AG08395 (cell line): ENCODE data around the gene DLG2.

Source experiments
- DNase-seq: peaks from one replicate; pipeline ENCODE4 v3.0.0; 2012; ENCODE audit warnings: mixed read lengths, low spot score

Gene DLG2

GRCh38 chr11:84212468-84213390 lies 1414.4 kb downstream of the DLG2 start:
- no peak for DNase-seq

- DNase-seq, result no peak
Observed at GRCh38 chr11:84211896-84212295, 1415.2 kb downstream of the DLG2 start.

DNA sequence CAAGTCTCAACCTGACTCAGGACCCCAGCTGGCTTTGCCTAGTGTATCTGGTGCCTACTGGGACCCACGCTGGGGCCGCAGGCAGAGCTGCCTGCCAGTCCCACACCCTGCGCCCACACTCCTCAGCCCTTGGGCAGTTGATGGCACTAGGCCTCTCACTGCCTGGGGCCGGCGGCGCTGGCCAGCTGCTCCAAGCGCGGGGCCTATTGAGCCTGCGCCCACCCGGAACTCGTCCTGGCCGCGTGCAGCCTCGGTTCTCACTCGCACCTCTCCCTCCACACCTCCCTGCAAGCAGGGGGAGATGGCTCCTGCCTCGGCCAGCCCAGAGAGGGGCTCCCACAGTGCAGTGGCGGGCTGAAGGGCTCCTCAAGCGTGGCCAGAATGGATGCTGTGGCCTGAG lies 1432.4 kb downstream of the DLG2 start:
- no peak for DNase-seq

- no peak for DNase-seq
Observed at GRCh38 chr11:84193706-84194105, 1433.4 kb downstream of the DLG2 start.

DNA sequence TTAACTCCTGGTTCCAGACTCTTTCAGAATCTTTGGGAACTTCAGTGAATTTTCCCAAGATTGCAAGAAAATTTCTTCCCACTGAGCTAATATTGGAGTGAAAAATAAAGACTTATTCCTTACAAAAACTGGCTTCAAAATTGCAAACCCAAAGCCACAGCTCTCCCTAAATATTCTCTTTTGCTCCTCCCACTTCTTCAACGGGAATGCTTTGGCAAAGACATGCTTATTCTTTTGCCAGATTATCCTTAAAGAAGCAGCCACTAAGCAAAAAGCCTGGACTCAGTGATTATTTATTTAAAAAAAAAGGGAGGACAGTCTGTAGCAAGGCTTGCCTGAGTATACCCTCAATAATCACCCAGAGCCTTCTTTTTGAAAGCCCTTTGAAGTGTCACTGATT lies 1438.6 kb downstream of the DLG2 start:
- no peak for DNase-seq

DNA sequence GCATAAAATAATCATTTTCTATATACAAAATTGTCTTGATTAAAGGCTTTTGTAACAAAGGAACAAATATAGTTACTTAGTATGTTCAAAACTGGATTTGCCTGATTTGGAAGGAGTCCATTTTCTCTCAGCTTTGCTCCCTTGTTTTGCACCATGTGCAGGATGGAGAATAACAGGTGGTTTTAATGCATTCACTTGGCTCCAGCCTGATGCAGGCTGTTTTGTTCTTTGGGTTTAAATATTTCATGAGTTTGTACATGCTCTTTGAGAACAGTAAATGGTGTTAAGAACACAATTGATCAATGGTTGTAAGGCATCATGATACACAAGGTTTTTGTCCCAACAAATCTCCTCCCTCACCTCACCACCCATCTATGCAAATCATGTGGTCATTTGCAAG lies 1454.1 kb downstream of the DLG2 start:
- no peak for DNase-seq

DNA sequence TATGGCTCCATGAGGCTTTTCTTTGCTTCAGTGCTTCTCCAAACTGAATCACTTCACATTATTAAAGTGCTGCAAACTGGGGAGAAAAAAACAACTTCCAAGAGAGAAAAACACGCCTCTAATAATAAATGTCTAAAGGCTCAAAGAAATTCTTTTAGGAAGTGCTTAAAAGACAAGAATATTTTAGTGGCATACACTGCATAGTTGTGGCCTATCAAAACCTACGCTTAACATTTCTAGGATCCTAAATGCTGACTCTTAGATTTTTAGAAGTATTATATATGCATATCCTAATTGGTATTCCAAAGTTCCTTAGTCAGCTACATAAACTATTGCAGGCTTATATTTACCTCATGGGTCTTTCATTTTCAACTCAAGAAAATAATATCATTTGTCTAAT lies 1462.0 kb downstream of the DLG2 start:
- DNase-seq, result no peak

- DNase-seq, result no peak
Observed at GRCh38 chr11:84164728-84165127, 1462.4 kb downstream of the DLG2 start.

- no peak for DNase-seq
Observed at GRCh38 chr11:84163116-84163515, 1464.0 kb downstream of the DLG2 start.

DNA sequence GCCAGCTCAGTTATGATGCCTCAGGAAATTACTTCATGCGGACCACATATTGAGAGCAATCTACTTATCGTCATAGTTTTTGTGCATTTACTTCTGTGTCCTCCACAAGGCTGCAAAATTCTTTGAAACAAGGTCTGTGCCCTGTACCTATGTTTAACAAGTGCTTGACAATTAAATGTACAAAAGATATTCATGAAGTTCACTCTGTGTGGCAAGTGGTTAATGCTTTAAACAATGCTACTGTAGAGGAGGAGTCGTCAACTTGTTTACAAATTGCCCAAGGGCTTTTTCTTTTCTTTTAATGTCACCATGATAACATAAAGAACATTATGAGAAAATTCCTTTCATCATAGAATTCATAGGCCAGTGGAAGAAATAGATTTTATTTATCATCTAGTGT lies 1469.5 kb downstream of the DLG2 start:
- DNase-seq, result no peak

DNA sequence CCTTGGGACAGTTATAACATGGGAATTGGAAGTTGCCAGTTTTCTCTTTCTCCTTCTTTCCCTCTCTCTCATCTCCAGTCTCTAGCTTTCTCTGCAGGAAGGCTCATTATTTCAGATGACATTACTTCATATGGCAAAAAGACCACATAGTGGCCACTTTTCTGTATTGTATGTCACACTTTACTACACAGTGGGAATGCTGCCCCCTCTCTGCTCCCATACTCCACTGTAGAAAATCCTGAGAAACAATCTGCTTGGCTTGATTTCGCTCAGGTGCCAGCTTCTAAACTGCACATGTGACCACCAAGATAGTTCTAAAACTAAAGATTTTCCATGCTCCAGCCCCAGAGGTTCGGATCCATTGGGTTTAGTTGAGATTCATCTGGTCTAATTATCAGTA lies 1480.3 kb downstream of the DLG2 start:
- DNase-seq, result no peak

DNA sequence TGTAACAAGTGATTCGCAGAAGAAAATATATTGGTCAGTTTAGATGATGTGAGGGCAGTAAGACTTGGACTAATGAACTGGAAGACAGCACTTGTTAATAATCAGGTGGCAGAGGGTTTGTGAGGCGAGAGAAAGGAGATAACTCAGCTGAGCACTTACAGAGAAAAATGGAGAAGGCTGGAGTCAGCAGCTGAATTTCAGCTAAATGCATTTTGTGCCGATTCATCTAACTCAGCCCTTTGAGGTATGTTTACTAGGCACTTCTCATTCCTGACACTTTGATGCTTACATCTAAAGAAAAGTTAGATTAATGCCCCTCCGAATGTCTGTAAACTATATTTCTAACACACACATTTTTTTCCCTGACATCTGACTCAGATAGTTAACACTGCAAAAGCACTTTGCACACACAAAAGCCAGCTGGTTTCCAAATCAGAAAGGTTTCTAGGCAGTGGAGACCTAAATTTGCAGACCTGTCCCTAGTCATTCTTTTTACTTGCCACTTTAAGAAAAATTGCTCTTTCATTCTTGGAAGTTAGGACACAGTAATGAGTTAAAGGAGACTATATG lies 1481.4 kb downstream of the DLG2 start:
- no peak for DNase-seq

DNA sequence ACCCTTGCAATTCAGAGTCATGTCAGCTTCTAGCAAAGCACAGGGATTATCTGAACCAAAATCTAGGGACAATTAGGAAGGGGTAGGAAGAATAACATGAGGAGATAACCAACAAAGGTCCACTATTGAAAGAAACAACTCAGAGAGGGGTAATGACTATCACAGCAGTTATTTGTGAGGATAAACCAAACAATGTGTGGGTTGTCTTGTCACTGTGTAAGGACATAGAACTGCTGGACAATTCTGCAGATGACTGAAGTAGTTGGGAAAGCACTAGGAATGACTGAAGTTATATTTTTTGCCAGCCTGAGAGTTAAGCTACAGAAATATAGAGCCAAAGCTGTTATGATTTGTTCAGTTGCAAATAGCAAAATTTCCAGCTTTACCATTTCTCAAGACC lies 1482.6 kb downstream of the DLG2 start:
- DNase-seq, result no peak

- DNase-seq, result no peak
Observed at GRCh38 chr11:84142411-84142810, 1484.7 kb downstream of the DLG2 start.

GRCh38 chr11:84140386-84141169 lies 1486.6 kb downstream of the DLG2 start:
- no peak for DNase-seq

DNA sequence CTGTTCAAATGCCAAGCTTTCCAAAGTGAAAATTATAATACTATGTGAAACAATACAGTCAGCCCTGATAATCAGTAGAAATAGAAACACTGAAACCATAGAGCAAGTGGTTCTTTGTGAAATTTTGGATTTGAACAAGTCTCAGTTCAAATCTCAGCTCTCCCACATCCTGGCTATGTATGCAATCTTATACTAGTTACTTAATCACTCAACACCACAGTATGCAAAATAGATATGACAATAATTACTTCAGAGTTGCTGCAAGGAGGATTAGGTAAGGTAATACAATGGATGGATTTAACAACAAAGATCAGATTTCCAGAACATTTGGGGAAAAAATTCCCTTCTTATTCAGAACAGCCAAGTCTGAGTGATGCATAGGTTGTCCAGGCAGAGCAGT lies 1489.2 kb downstream of the DLG2 start:
- no peak for DNase-seq

DNA sequence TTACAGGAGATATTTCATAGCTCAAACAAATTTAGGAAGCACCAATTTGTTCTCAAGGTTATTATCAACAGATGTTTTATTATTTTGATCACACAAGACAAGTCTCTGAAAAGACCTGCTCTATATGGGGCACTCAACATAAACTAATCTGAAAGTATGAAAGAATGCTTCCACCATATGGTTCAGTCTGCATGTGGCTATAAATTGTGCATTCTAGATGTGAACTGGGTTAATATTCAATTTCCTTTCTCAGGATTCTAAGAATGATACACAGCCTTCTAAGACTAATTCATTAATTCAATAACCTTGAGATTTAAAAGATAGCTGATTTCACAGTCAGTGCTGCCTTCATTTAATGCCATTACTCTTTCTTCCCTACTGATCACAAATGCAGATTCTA lies 1489.6 kb downstream of the DLG2 start:
- no peak for DNase-seq

DNA sequence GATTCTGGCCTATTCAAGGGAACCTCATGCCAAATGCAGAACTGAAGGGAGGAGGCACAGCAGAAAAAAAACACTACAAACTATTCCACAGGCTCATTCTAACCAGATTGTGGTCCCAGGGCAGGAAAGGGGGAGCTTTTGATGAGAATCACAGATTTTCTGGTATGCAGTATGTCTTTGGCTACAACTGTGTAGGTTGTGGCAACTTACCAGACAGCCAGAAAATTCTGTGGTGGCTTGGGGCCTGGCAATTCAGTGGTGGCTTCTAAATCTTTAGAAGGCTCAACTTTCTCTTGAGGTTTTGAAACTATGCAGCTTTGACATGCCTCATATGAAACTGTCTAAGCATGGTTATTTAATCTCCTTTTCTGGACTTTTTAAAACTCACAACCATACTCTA lies 1490.2 kb downstream of the DLG2 start:
- no peak for DNase-seq

DNA sequence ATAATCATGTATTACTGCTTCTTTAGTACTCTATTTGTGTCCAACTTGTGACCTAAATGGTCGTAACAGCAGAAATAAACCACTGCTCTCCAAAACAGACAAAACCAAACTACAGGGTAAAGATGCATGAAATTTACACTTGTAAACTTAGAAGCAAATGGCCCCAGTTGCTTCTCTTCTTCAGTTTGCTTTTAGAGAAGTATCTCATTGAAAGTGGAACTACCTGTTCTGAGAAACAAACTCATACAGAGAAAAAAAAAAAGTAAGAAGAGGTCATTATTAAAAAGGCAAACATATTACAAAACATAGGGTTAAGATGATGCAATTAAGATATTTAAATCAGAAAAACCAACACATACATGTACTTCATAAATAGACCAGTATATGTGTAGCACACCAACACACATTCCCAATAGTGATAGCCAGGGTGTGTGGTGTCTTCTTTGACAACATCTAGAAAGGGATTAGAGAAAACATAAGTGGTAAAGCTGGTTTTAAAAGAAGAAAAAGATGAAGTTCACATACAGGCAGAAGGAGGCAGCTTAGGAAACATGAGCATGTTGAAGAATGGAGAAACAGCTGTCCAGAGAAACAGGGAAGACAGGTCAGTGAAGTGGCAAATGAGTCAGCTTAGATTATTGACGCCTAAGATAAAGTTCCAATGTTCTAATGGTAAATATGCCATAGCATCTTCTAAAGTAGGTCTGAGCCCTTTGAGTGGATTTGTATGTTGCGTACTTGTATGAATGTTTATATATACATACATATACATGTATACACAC lies 1496.3 kb downstream of the DLG2 start:
- no peak for DNase-seq

DNA sequence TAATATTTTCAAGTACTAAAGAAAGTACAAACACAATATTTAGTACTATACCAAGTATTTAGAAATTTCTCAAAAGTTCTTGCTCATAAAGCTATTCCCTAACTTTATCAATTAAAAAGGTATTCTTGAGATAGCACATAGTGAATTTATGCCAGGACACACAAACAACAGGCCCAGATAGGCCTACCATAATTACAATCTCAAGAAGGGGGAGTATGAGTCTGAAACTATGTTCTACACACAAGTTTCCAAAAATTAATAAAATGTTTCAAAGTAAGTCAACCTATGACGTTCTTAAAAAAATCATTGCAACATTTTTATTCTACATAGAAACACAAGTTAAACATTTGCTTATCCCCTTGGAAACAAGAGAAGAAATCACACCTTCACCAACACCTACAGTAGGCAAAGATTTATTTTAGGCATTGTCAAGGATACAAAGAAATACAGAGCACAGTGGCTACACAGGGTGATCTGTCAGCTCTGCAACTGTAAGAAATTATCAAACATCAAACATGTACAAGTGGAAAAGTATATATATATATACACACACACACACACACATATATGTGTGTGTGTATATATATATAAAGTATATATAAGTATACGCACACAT lies 1497.1 kb downstream of the DLG2 start:
- no peak for DNase-seq

DNA sequence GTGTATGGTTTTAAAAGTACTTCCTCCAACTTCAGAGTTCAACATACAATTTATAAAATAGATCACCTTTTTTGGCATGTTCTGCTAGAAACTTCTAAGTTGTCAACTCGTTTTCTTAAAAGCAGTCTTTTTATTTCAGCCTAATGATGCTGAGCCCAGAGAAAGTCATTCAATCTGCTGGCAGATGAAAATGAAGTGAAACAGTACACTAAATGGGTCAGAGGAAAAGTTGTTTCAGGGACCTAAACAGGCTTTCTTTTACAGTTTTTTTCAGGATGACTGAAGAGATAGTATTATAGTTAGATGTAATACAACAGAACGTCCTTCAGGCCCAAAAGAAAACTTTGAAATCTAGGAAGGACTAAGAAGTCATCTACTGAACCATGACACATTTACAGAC lies 1498.3 kb downstream of the DLG2 start:
- no peak for DNase-seq

GRCh38 chr11:84117394-84117793 lies 1509.8 kb downstream of the DLG2 start:
- no peak for DNase-seq
